Stimulated activated CD4-positive, alpha-beta T cell treated with anti-CD3 and anti-CD28 coated beads, Interleukin-12 subunit alpha, Interleukin-12 subunit beta, amount 100 ng/mL, for 4 hours (primary cell): ENCODE results near the gene COL4A2.

Experiments
- DNase-seq: peaks from one replicate; pipeline ENCODE4 v3.0.0-alpha.2; 2020

COL4A2 gene

DNA sequence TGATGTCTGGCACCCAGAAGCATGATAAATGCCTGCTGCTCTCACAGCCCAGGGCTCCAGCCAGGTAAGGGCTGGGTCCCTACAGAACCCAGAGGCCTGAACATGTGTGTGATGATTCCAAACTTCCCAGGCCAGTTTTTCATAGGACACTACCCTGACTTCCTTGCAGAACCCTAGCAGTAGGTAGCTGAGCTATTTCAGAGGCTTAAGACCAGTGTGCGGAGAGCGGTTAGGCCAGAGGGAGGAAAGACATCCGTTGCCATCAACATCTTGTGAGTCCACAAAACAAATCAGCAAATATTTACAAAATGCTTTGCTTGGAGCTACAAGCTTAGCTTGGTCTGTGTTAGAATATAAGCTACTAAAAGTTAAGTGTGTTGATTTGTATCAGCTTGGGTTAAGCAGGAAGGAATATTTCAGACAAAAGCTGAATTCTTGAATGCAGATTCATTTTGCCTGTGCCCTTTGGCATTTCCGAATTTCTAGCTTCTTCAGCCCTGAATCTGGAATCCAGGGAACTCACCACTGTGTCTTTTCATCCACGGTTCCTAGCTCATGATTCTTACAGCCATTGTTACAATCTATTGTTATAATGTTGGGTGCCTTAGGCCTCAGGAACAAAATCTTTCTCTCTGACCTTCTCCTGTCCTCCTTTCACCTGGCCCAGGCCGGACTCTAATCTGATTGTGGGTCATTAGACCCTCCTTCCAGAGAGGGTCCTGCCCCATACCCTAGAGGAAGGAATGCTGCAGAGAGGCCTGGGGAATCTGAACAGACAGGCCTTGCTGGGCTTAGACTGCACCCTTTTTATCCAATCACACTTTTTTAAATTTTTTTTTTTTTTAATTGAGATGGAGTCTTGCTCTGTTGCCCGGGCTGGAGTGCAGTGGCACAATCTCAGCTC is 242.1 kb downstream of the COL4A2 start:
- DNase-seq = no peak

DNA sequence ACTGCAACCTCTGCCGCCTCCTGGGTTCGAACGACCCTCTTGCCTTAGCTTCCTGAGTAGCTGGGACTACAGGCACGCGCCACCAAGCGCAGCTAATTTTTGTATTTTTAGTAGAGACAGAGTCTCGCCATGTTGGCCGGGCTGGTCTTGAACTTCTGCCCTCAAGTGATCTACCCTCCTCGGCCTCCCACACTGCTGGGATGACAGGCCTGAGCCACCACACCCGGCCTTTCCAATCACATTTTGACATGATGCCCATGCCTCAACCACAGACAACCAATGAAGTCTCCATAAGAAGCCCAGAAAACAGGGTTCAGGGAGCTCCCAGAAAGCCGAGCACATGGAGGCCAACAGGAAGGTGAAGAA is 242.7 kb downstream of the COL4A2 start:
- DNase-seq = no peak

DNA sequence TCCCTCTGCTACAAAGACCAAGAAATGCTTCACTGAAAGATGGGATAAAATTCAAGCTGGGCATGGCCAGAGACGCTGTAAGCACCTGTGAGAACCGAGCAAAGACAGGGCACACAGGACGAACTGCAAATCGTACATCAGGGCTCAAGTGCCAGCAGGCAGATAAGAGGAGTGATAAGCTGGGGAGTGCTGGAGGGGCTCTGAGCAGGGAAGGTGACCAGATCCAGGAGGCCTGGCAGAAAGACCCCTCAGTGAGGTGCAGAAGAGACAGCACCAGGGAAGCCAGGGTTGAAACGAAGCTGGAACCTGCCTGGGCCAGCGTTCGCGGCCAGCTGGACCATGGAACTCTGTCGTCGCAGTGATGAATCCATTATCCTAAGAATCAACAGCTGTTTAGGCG is 244.2 kb downstream of the COL4A2 start:
- DNase-seq = no peak

DNA sequence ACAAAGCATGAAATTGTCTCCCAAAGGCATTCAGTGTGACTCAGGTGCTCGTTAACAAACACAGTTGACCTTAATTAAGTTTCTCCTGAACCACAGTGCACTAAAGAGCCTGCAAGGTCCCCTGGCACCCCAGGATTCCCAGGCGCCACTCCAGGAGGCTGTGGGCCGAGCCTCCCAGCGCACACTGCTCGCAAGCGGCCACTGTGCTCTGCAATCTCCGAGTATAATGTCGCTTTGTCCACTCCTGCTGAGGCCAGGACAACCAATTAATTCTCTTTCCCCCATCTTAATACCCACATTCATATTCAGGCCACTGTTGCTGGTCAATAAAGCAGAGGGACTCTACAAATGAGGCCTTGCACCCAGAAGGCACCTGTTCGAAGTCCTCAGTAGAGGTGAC is 245.7 kb downstream of the COL4A2 start:
- DNase-seq = no peak

DNA sequence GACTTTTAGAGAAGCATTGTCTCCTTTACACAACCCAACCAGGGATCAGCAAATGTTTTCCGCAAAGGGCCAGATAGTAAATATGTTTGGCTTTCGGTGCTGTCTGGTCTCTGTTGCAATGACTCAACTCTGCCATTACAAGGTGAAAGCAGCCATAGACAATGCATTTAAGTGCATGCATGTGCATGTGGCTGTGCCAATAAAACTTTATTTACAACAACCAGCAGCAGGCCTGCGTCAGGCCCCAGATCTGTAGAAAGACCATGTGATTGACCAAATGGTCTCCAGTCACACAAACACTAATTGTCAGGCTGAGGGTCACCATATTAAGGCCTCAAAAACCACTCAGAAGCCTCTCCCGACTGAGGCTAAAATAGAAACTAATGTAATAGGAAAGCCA is 246.3 kb downstream of the COL4A2 start:
- DNase-seq = no peak

DNA sequence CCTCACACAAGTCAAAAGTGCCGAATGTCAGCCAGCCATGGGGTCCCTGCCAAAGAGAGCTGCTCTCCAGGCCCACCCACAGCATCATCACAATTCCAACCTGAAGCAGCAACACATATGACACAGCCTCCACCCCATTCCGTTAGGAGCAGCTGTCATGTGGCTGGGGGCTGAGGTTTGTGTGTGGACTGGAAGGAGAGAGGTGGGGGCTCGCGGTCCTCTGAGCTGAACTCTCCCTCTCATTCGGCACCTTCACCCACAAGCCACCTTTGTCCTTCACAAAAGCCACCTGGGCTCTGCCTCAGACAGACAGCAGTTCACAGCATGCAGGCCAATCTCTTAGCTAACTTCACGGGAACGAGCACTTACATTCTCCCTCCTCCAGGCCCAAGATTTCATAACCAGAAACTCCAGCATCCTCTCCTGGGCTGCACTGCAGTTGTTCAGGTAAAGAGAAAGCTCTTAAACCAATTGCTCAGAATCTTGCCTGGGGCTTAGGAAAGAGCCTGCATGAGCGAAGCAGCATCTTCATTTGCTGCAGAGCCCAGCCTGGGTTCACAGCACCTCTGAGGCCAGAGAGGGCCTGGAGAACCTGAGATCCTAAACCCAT is 247.2 kb downstream of the COL4A2 start:
- no peak for DNase-seq

DNA sequence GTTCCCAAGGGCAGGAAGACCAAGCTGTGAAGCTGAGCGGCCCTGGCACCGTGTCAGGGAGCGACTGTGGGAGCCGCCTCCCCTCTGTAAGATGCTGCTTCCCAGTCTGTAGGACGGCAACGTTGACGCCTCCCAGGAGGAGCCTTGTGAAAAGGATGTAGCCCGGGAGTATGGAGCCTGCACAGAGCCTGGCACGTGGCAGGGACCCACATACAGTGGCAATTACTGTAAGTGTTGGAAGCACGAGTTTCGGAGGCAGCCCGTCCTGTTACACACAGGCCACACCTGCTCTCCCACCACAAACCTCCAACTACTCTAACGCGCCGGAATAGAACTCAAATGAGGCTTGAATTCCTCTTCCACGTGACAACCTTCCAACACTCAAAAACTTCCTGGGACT is 247.9 kb downstream of the COL4A2 start:
- no peak for DNase-seq

DNA sequence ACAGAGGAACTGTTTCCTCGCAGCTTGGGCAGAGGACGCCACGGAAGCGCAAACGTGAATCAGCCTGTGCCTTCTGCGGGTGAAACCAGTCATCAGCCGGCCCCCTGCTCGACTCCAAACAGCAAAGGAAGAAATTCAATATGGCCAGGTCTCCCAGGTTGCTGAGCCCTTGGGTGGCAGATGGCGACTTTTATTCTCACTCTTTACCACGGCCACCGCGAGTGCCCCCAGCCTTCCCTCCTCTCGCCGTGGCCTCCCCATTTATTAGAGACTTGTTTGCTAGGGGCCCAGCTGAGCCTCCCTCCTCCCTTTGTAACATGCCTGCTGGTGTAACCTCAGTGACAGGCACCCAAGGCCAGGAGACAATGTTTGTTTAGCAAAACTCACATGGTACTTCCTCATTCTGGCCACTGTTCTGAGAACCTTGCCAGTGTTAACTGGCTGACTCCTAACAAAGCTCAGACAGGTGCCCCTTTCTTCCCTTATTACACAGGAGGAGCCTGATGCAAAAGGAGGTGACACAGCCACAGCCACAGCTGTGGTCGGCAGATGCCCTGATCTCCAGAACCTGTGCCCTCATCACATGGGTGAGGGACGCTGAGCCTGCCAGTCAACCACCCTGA is 248.6 kb downstream of the COL4A2 start:
- no peak for DNase-seq

DNA sequence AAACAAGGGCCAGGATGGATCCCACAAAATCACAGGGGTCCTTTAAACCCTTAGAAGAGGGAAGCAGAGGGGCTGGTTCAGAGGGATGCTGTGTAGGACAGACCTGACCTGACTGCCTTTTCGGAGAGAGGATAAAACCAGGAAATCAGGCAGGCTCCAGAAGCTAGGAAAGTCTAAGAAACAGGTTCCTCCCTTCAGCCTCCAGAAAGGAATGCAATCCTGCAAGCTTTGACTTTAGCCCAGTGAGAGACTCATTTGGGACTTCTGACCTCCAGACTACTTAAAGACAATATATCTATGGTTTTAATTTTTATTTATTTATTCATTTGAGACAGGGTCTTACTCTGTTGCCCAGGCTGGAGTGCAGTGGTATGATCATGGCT is 249.1 kb downstream of the COL4A2 start:
- no peak for DNase-seq

DNA sequence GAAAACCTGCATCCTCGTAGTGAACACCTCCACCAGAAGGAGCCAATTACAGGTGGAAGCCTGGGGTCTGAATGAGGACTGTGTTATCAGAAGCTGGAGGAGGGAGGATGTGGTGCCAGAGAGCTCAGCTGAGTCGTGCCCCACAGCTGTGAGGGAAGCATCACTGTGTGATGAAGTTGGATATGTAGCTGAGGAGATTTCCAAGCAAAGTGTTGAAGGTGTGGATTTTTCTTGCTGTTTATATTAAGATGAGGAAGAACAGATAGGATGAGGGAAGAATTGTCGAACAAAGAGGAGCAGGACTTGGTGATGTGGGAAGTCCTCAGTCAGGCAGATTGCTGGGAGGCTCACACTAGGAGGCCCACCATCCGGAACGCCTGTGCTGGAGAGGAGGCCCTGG is 250.0 kb downstream of the COL4A2 start:
- no peak for DNase-seq

DNA sequence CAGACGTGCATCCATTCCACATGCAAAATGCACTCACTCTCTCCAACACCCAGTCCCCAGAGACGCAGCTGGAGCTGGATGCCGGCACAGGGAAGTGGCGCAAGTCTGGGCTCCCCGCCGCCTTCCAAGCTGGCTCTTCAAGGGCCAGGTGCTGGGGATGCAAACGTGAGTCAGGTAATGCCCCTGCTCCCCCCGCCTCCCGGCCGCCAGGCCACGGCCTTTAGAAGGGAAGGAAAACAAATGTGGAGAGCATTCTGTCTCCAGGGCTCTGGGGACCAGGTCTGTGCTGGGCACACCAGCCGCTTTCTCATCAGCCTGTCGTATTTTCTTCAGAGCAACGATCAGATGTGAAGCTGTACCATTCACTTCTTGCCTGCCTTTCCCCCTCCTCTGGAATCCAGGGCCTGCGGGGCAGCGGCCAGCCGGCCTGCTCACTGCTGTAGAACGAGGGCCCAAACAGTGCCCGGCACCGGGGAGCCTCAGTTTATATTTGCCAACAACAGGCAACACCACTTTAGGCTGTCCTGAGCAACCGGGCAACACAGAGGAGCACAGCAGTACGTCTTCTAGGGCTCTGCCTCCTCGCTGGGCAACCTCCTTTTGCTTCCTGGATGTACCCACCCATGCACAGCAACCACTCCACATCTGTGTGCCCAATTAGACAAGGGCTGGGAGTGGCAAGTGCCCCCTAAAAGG is 250.7 kb downstream of the COL4A2 start:
- no peak for DNase-seq

DNA sequence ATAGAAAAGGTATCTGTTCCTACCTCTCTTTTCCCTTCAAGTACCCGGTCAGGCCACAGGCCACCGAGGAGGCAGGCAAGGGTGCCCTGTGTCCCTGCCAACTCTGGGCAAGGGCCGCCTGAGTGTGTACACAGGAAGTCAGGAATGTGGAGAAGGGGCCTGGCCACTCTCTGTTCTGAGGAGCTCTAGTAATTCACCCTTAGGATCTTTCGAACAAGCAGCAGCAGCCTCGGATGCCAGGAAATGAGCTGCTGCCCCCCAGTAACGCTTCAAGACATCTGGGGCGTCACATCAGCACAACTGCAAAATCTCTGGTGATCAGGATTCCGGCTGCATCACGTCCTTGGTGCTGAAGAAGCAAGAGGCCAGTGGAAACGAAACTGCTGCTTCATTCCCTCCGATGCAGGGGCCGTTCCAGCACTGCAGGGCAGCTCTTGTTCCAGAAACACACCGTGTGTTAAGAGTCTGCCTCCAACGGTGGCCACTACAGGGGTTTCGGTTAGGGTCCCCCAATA is 252.4 kb downstream of the COL4A2 start:
- DNase-seq = no peak

DNA sequence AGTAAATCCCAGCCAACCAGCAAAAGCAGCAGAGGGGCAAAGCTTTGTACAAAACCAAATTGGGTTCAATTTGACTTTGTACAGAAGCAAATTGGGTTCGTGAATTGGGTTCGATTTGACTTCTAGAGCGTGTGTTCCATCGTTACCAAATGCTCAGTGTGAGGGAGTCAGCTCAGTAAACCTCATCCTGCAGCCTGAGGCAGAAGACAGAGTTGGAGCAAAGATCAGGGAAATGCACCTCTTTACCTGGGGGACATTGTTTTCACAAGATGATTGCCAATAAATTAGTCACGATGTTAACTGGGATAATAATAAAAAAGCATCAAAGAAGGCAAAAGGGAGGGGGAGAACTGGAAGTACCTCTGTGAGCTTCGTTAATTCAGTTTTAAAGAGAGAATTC is 252.9 kb downstream of the COL4A2 start:
- no peak for DNase-seq

DNA sequence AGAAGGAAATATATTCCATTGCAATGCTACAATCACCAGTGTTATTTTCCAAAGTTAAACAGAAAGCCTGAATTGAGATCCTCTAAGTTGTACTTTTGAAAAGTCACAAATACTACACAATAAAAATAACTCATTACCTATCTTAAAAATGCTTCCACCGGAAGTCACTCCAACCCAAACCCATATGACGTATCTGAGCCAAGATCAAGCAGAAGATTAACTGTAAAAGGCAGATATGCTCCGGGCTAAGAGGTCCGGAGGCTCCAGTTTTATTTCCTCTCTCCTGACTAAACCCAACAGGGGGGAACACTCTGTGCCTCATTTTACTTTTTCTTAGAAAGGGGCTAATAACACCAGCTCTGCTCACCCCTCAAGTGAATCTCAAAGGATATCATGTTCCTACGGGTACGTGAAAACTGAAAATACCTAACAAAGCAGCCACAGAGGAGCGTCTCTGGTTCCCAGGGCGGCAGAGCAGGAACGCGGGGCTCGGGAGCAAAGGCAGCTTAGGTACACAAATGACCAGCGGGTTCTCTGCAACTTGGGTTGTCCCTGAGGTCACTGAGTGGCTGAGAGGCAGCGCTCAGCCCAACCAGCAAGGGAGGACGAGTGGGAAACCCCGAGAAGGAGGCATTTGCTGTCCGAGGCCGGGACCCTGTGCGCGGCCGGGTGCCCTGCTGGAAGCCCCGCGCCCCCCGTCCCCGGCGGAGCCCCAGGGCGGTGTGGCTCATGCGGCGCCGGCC is 253.7 kb downstream of the COL4A2 start:
- peak; percentile 4 for DNase-seq

DNA sequence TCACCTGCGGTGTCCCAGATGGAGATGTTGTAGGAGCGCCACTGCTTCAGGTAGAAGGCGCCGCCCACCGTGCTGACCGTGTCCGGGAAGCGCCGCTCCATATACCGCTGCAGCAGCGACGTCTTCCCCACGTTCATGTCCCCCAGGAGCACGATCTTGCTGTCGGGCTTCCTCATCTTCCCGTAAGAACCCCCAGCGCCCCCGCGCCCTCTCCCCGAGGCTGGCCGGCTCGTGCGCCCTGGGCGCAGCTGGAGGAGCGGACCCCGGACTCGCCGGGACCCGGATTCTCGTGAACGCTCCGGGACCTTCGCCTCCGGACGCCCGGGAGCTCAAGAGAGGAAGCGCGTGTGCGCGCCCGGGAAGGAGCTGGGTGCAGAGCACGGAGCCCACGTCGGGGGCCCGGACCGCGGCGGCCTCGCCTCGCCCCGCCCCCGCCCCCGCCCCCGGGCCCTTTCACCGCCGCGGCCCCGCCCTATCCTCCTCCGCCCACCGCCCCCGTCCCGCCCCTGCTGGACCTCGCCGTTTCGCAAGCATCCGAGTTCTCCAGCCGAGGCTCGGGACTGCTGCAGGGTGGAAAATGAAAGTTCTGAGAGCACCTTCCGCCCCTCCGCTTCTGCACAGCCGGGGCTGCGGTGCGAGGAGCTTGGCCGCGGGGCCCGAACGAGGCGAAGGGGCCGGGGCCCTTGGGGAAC is 254.4 kb downstream of the COL4A2 start, which contains the start of gene RAB20:
TSS of gene RAB20 (minus strand) at position 379 of the 692 bp plus-strand sequence. CDS start at position 176, 203 bp downstream.
- peak; percentile 54 for DNase-seq

DNA sequence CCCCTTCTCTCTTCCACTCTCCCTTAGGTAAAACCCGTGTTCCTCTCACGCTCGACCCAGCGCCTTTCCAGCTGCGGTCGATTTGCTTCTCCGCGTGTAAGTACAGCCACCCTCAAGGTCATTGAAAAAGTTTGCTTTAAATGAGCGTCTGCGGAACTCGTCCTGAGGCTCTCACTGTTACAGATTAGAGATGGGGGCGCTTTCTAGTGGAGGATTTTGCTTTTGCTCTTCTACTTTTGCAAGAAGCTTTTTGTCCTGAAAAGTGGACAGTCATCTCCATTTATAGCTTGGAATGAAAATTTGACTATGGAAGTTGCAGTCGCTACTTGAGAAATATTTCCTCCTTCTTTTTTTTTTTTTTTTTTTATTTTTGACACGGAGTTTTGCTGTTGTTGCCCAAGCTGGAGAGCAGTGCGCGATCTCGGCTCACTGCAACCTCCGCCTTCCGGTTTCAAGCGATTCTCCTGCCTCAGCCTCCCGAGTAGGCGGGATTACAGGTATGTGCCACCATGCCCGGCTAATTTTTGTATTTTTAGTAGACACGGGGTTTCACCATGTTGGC is 255.0 kb downstream of the COL4A2 start:
- DNase-seq = no peak
